DOHH2 (cell line): Measurements from ENCODE around the gene STX18.

Experiments
- H3F3A ChIP-seq: fragments of 200-600 bp; sonication (generic), shearing (Covaris generic); 2 replicates; pipeline ENCODE4 v1.6.0; 2016; ENCODE audit warnings: antibody characterized with exemption, mild to moderate bottlenecking; ENCODE audit not compliant: control insufficient read depth, insufficient read depth
- H3K27ac ChIP-seq: fragments of 200-600 bp; sonication (generic); 2 replicates; pipeline ENCODE4 v1.5.1; 2014; ENCODE audit warnings: low read depth, mild to moderate bottlenecking, low read length, moderate library complexity
- H3K27me3 ChIP-seq: fragments of 200-600 bp; sonication (generic); 2 replicates; pipeline ENCODE4 v1.6.1; 2014; ENCODE audit warnings: mild to moderate bottlenecking, low read length, mixed read lengths; ENCODE audit not compliant: control insufficient read depth
- H3K36me3 ChIP-seq: fragments of 200-600 bp; sonication (generic); 2 replicates; pipeline ENCODE4 v1.6.1; 2014; ENCODE audit warnings: mild to moderate bottlenecking, low read length, moderate library complexity, mixed read lengths; ENCODE audit not compliant: control insufficient read depth
- H3K4me1 ChIP-seq: fragments of 200-600 bp; sonication (generic); 2 replicates; pipeline ENCODE4 v1.6.1; 2014; ENCODE audit warnings: mild to moderate bottlenecking, low read length, mixed read lengths; ENCODE audit not compliant: control insufficient read depth
- H3K4me2 ChIP-seq: fragments of 200-600 bp; sonication (generic); 2 replicates; pipeline ENCODE4 v1.6.0; 2014; ENCODE audit warnings: mild to moderate bottlenecking, low read length, moderate library complexity
- H3K4me3 ChIP-seq: fragments of 200-600 bp; sonication (generic); 2 replicates; pipeline ENCODE4 v1.5.1; 2014; ENCODE audit warnings: mild to moderate bottlenecking, low read length, mixed read lengths
- H3K79me2 ChIP-seq: fragments of 200-600 bp; sonication (generic); 2 replicates; pipeline ENCODE4 v1.6.1; 2014; ENCODE audit warnings: mild to moderate bottlenecking, low read length, mixed read lengths; ENCODE audit not compliant: control insufficient read depth
- H3K9me2 ChIP-seq: fragments of 200-600 bp; sonication (generic); replicated peaks from 2 replicates; pipeline ENCODE4 v1.6.1; 2014; ENCODE audit warnings: mild to moderate bottlenecking, low read length, mixed read lengths; ENCODE audit not compliant: control insufficient read depth
- H3K9me3 ChIP-seq: fragments of 200-600 bp; sonication (generic); 2 replicates; pipeline ENCODE4 v1.6.1; 2014; ENCODE audit warnings: antibody characterized with exemption, low read length, mixed read lengths; ENCODE audit not compliant: control insufficient read depth, insufficient read depth
- H4K20me1 ChIP-seq: fragments of 200-600 bp; sonication (generic); 2 replicates; pipeline ENCODE4 v1.6.0; 2014; ENCODE audit warnings: low read depth, mild to moderate bottlenecking, antibody characterized with exemption, low read length, moderate library complexity; ENCODE audit not compliant: control insufficient read depth, insufficient read depth
- CTCF ChIP-seq: fragments of 200-600 bp; sonication (generic); IDR thresholded peaks from one replicate; pipeline ENCODE4 v1.5.1; 2014; ENCODE audit warnings: antibody characterized with exemption, mild to moderate bottlenecking, low read depth, low read length; ENCODE audit not compliant: poor library complexity, severe bottlenecking
- EZH2phosphoT487 ChIP-seq: fragments of 200-600 bp; sonication (generic); IDR thresholded peaks from 2 replicates; pipeline ENCODE4 v1.6.1; 2017; ENCODE audit warnings: borderline replicate concordance, mild to moderate bottlenecking, antibody characterized with exemption, low read length, moderate library complexity, mixed read lengths

Gene STX18

DNA sequence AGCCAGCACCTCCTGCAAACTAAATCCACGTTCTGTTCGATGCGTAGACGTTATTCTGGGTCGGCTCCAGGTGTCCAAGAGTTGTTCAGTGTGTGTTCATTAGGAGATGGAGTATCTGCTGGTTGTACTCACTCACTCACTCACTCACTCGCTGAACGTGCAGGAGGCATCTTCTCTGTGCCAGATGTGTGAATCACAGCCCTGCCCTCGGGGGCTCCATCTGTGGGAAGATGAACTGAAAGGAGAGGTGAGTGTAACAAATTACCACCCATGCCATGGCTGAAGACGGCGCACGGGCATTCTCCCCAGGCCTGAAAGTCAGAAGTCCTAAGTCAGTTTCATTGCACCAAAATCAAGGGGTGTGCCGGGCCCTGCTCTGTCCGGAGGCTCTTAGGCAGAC, 138.9 kb downstream of the STX18 start:
- H3K36me3 ChIP-seq: no peaks in the 10 kb centered on the region
- H3K4me3 ChIP-seq: no peak overlapping the region
- no peaks in the 10 kb centered on the region for H3K79me2 ChIP-seq
- no peaks in the 10 kb centered on the region for H3F3A ChIP-seq
- no peaks in the 10 kb centered on the region; the same call in none of the 2 replicates for H3K27me3 ChIP-seq
- no peaks in the 10 kb centered on the region for H3K4me1 ChIP-seq
- H3K4me2 ChIP-seq: no peak overlapping the region
- no peaks in the 10 kb centered on the region for H4K20me1 ChIP-seq
- H3K27ac ChIP-seq: no peak overlapping the region
- no peaks in the 10 kb centered on the region for H3K9me2 ChIP-seq
- TF ChIP-seq EZH2phosphoT487 (no peak), CTCF (no peak)
- peaks cover 3% of the 10 kb centered on the region; the same call in 1 of the 2 replicates for H3K9me3 ChIP-seq

DNA sequence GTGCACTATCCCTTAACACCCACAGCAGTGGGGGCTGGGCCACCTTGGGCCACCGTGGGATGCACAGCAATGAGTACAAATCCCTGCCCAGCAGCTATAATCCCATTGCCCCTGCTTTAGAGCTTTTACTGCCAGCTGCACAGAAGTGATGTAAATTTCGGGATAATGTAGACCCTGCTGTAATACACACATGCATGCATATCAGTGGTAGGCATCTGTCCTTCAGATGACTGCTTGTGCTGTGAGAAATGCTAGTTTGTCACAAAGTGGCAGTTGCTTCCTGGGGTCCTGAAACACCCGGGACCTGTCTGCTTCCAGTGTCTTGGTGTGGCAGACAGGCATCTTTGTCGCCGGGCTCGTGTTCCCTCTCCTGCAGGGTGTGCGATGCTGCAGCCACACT, 140.8 kb downstream of the STX18 start:
- Histone ChIP-seq H4K20me1 (no peaks in the 10 kb centered on the region), H3K27ac (no peak overlapping the region), H3F3A (no peaks in the 10 kb centered on the region), H3K4me1 (peaks cover 7% of the 10 kb centered on the region), H3K4me2 (no peak overlapping the region), H3K36me3 (no peaks in the 10 kb centered on the region), H3K27me3 (no peaks in the 10 kb centered on the region; the same call in none of the 2 replicates), H3K9me2 (no peaks in the 10 kb centered on the region), H3K79me2 (no peaks in the 10 kb centered on the region), H3K4me3 (no peak overlapping the region), H3K9me3 (peaks cover 3% of the 10 kb centered on the region; the same call in 1 of the 2 replicates)
- TF ChIP-seq CTCF (no peak), EZH2phosphoT487 (no peak)

DNA sequence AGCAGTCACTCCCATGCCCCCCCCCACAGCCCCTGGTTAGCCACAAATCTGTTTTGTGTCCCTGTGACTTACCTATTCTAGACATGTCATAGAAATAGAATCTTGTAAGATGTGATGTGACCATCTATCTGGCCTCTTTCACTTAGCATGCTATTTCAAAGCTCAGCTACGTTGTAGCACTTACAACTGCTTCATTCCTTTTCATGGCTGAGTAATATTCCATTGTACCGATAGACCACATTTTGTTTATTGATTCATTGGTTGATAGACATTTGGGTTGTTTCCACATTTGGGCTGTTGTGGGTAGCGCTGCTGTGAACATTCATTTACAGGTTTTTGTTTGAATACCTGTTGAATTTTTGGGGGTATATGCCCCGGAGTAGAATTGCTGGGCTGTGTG, 143.4 kb downstream of the STX18 start:
- TF ChIP-seq EZH2phosphoT487 (no peak), CTCF (no peak)
- Histone ChIP-seq H3K27me3 (no peaks in the 10 kb centered on the region; the same call in none of the 2 replicates), H3K9me3 (peaks cover 3% of the 10 kb centered on the region; the same call in 1 of the 2 replicates), H3K27ac (no peak overlapping the region), H3K9me2 (no peaks in the 10 kb centered on the region), H3K4me3 (no peak overlapping the region), H4K20me1 (no peaks in the 10 kb centered on the region), H3F3A (no peaks in the 10 kb centered on the region), H3K79me2 (no peaks in the 10 kb centered on the region), H3K36me3 (no peaks in the 10 kb centered on the region), H3K4me2 (no peak overlapping the region), H3K4me1 (peaks cover 11% of the 10 kb centered on the region)
